DLD1 (cell line): ENCODE data around the gene CEP63.

Source experiments
- in situ Hi-C: cut with HindIII; loops from 2 replicates; pipeline ENCODE4 v1.10.0; 2017; ENCODE audit warnings: low sequenced_read_pairs

Gene CEP63

GRCh38 chr3:134622806-134623365 lies 137.0 kb downstream of the CEP63 start:
- in situ Hi-C loops: no loop called here

GRCh38 chr3:134623615-134624245 lies 137.9 kb downstream of the CEP63 start:
- in situ Hi-C loops: no loop called here
